ENCODE data around the gene GPC6. TPM values are rescaled to one million over a fixed set of nuclear protein-coding genes. Genes with fewer than 3 reads are reported as not detected.

The GPC6 gene
- total RNA-seq, 1 donor from 2014 or later = 50.3 TPM

DNA sequence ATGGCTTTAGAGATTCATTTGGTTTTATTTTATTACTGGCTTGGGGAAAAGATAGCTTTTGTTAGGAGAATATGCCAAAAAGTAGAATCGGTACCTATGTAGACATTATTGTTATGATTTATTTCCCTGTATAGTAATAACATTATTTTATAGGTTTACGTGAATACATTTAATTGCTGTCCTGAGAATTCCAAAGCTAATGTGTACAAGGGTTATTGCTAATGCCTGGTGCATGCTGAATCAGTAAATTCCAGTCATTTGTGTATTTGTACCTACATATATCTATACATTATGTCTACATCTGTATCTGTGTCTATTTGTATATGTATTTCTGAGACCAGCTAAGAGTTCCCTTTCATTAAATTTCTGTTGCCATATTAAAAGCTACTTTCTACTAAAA lies 550.9 kb downstream of the GPC6 start:
- Mint-ChIP-seq H3K27ac (no peak overlapping the region), H3K4me3 (ENCODE audit: low read depth) (no peak overlapping the region), H3K4me1 (ENCODE audit: low read depth) (peaks cover 19% of the 10 kb centered on the region), H3K36me3 (ENCODE audit: insufficient read depth) (no peaks in the 10 kb centered on the region), H3K27me3 (no peaks in the 10 kb centered on the region), H3K9me3 (ENCODE audit: low read depth) (no peaks in the 10 kb centered on the region)
- no peak for DNase-seq (ENCODE audit: low spot score, unreplicated experiment)
- TF ChIP-seq, protein P1, sequence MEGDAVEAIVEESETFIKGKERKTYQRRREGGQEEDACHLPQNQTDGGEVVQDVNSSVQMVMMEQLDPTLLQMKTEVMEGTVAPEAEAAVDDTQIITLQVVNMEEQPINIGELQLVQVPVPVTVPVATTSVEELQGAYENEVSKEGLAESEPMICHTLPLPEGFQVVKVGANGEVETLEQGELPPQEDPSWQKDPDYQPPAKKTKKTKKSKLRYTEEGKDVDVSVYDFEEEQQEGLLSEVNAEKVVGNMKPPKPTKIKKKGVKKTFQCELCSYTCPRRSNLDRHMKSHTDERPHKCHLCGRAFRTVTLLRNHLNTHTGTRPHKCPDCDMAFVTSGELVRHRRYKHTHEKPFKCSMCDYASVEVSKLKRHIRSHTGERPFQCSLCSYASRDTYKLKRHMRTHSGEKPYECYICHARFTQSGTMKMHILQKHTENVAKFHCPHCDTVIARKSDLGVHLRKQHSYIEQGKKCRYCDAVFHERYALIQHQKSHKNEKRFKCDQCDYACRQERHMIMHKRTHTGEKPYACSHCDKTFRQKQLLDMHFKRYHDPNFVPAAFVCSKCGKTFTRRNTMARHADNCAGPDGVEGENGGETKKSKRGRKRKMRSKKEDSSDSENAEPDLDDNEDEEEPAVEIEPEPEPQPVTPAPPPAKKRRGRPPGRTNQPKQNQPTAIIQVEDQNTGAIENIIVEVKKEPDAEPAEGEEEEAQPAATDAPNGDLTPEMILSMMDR (IDR thresholded peaks at IDR 0.05; ENCODE audit: unreplicated experiment) = no peak

DNA sequence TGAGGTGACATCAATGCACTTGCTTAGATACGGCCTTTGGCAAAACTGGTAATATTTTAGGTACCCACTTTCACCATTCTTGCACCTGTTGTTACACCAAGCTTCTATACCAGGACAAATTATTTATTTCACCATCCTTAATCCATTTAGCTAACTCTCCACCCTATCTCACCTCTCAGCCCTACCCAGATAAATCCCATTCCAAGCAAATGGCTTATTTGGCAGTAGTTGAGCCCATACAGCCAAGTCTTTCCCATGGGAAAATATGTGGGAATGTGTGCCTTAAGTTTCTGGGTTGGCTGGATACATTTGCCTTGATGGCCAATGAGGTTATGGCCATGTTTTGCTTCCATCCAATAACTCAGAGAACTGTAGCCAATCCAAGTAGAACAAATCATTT lies 551.9 kb downstream of the GPC6 start:
- TF ChIP-seq, protein P1 (IDR thresholded peaks at IDR 0.05; ENCODE audit: unreplicated experiment) = no peak
- Mint-ChIP-seq H3K36me3 (ENCODE audit: insufficient read depth) (peaks cover under 1% of the 10 kb centered on the region), H3K9me3 (ENCODE audit: low read depth) (peaks cover 1% of the 10 kb centered on the region), H3K27me3 (no peaks in the 10 kb centered on the region), H3K27ac (no peak overlapping the region), H3K4me1 (ENCODE audit: low read depth) (peaks cover 19% of the 10 kb centered on the region), H3K4me3 (ENCODE audit: low read depth) (no peak overlapping the region)
- DNase-seq (ENCODE audit: low spot score, unreplicated experiment) = no peak

DNA sequence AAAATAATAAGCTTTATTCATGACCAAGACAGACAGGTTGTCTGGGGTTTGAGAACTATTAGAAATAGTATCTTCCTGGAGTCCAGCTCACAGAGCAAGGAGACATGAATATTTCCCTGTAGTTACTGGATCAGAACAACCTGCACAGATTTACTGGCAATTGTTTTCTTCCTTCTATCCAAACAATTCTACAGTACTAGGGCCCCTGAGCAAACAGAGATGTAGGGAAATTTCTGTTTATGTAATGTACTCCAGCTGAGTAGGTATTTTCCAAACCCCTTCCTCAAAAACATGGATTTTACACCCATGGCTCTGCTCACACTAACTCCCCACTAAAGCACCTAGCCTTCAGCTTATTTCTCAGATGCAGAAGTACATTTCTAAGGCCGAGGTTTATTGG lies 557.6 kb downstream of the GPC6 start:
- peaks cover 20% of the 10 kb centered on the region for H3K4me1 Mint-ChIP-seq (ENCODE audit: low read depth)
- no peaks in the 10 kb centered on the region for H3K27me3 Mint-ChIP-seq
- peaks cover 2% of the 10 kb centered on the region for H3K36me3 Mint-ChIP-seq (ENCODE audit: insufficient read depth)
- no peak overlapping the region for H3K27ac Mint-ChIP-seq
- H3K4me3 Mint-ChIP-seq (ENCODE audit: low read depth) = no peak overlapping the region
- no peak for DNase-seq (ENCODE audit: low spot score, unreplicated experiment)
- peaks cover 4% of the 10 kb centered on the region for H3K9me3 Mint-ChIP-seq (ENCODE audit: low read depth)
- TF ChIP-seq, protein P1 (IDR thresholded peaks at IDR 0.05; ENCODE audit: unreplicated experiment) = no peak

DNA sequence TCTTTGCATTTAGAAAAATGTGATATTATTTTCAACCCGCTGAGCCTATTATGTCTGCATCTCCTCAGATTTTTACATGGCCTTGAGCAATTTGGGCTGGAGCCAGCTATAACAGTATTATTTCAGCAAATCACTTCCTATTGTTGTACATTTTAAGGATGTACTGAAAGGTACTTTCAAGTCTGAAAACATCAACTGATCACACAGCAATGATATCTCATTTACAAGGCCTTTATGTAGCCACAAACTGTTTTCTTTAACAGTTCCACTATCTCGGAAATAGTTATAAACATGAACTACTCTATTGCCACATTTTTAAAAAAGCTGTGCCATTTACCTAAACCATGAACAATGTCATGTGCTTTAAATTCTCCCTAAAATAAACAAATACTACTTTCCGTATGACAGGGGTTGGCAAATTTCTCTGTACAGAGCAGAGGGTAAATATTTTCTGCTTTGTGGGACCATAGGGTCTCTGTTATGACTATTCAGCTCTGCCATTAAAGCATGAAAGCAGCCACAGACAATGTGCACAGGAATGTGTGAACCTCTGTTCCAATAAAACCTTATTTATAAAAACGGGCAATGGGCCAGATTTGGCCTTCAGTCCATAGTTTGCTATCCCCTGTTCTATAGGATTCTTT lies 560.4 kb downstream of the GPC6 start:
- TF ChIP-seq, protein P1 (IDR thresholded peaks at IDR 0.05; ENCODE audit: unreplicated experiment) = no peak
- H3K36me3 Mint-ChIP-seq (ENCODE audit: insufficient read depth) = peaks cover 2% of the 10 kb centered on the region
- peaks cover 4% of the 10 kb centered on the region for H3K9me3 Mint-ChIP-seq (ENCODE audit: low read depth)
- H3K4me3 Mint-ChIP-seq (ENCODE audit: low read depth) = no peak overlapping the region
- no peak overlapping the region for H3K27ac Mint-ChIP-seq
- H3K27me3 Mint-ChIP-seq = no peaks in the 10 kb centered on the region
- no peak for DNase-seq (ENCODE audit: low spot score, unreplicated experiment)
- H3K4me1 Mint-ChIP-seq (ENCODE audit: low read depth) = peaks cover 21% of the 10 kb centered on the region

DNA sequence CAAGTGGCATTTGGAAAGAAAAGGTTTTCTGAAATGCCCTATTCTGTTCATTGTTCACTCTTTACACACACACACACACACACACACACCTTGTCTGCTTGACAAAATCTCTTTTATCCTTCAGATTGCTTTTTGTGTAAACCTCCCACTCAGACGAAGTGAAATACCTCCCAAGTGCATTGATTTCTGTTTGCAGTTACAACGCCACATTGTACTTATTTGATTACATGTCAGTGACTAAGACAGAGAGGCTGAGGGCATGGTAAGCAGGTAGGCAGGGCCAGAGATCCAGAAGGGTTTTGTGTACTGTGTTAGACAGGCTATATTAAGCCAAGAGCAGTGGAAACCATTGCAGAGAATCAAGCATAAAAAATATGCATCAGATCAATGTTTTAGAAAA lies 561.8 kb downstream of the GPC6 start:
- TF ChIP-seq, protein P1 (IDR thresholded peaks at IDR 0.05; ENCODE audit: unreplicated experiment) = no peak
- H3K4me1 Mint-ChIP-seq (ENCODE audit: low read depth) = peaks cover 21% of the 10 kb centered on the region
- H3K27ac Mint-ChIP-seq = peak overlapping the region; percentile 73
- H3K9me3 Mint-ChIP-seq (ENCODE audit: low read depth) = peaks cover 3% of the 10 kb centered on the region
- H3K4me3 Mint-ChIP-seq (ENCODE audit: low read depth) = no peak overlapping the region
- no peaks in the 10 kb centered on the region for H3K27me3 Mint-ChIP-seq
- H3K36me3 Mint-ChIP-seq (ENCODE audit: insufficient read depth) = peaks cover 2% of the 10 kb centered on the region
- DNase-seq (ENCODE audit: low spot score, unreplicated experiment) = no peak

All from progenitor cell of endocrine pancreas (in vitro differentiated cells).